PFSK-1 (cell line): ENCODE data around the gene SIL1.

Source experiments
- POLR2AphosphoS5 ChIP-seq: IDR thresholded peaks from 2 replicates; pipeline ENCODE4 v1.6.1; 2012; ENCODE audit warnings: low read depth, mild to moderate bottlenecking, control low read depth, low read length, moderate library complexity
- REST ChIP-seq, 2 experiments: IDR thresholded peaks; 2 replicates each; pipeline versions ENCODE4 v1.6.1 to v1.8.0; 2011 to 2012; ENCODE audit warnings: low read depth in 2 of 2, low read length in 2 of 2, control low read depth in 1 of 2, inconsistent platforms in 1 of 2, mild to moderate bottlenecking in 1 of 2, moderate library complexity in 1 of 2; ENCODE audit not compliant: insufficient read depth in 1 of 2
- SIN3A ChIP-seq: IDR thresholded peaks from 2 replicates; pipeline ENCODE4 v1.6.1; 2012; ENCODE audit warnings: mild to moderate bottlenecking, low read length, moderate library complexity, borderline replicate concordance; ENCODE audit not compliant: insufficient read depth
- TAF1 ChIP-seq: IDR thresholded peaks from 2 replicates; pipeline ENCODE4 v1.6.1; 2012; ENCODE audit warnings: low read length, control low read depth, borderline replicate concordance; ENCODE audit not compliant: insufficient read depth

- TF ChIP-seq POLR2AphosphoS5 (no peak), TAF1 (no peak), SIN3A (no peak), REST (IDR thresholded peaks at IDR 0.05; ENCODE audit: insufficient read depth in 1 of 2, low read depth in 2 of 2, low read length in 2 of 2) (no peak)
These were observed 30.1 kb upstream of the SIL1 start for GRCh38 chr5:139228201-139228803.
